ENCODE results near the gene FAM53B.

DNA sequence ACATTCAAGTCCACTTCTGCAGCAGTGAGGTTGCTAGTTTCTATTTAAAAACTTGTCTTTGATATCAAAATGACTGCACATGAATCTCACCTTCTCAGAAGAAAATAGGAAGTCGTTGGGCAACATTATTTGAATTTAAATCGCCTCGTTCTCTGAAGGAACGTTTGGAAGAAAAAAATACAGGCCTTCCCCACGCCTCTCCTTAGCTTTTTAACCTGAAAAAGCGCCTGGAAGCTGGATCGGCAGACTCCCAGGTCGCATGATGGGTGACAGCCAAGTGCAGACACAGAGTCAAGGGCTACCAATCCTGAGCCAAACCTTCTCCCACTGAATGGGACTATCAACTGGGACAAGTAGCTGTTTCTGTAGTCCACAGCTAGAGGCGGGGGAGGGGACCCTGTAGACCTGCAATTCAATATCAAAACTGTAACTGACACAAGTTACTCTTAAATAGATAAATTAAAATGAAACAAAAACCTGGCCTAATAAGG lies 2.2 kb downstream of the FAM53B start:
- TF ChIP-seq CTCF (IDR thresholded peaks at IDR 0.05) (no peak), POLR2AphosphoS5 (IDR thresholded peaks at IDR 0.05) (no peak)
